ENCODE data around the gene RHOBTB1. TPM values are rescaled to one million over a fixed set of nuclear protein-coding genes. Genes with fewer than 3 reads are reported as not detected.
"Not testable (repeated sequence)": the region's sequence is repeated elsewhere in the genome, so short reads cannot be mapped to it uniquely, and the experiment has no call there.

The RHOBTB1 gene
- total RNA-seq, 4 donors from 2014 or later: 22.2 to 47.7 (median 33.5) TPM

- Histone ChIP-seq H3K36me3 (no peaks in the 10 kb centered on the region), H3K4me3 (no peak overlapping the region), H3K4me1 (peaks cover under 1 to 7% of the 10 kb centered on the region in 2 donors), H3K27ac (no peak overlapping the region), H3K27me3 (no peaks in the 10 kb centered on the region), H3K9me3 (no peaks in the 10 kb centered on the region)
- intact Hi-C loops (cut with DNase I; ENCODE audit: low total_unique reads): no loop called here
- DNase-seq (no peak), ATAC-seq (no peak)
- TF ChIP-seq, protein P1, sequence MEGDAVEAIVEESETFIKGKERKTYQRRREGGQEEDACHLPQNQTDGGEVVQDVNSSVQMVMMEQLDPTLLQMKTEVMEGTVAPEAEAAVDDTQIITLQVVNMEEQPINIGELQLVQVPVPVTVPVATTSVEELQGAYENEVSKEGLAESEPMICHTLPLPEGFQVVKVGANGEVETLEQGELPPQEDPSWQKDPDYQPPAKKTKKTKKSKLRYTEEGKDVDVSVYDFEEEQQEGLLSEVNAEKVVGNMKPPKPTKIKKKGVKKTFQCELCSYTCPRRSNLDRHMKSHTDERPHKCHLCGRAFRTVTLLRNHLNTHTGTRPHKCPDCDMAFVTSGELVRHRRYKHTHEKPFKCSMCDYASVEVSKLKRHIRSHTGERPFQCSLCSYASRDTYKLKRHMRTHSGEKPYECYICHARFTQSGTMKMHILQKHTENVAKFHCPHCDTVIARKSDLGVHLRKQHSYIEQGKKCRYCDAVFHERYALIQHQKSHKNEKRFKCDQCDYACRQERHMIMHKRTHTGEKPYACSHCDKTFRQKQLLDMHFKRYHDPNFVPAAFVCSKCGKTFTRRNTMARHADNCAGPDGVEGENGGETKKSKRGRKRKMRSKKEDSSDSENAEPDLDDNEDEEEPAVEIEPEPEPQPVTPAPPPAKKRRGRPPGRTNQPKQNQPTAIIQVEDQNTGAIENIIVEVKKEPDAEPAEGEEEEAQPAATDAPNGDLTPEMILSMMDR (IDR thresholded peaks at IDR 0.05 in 4 of 5, conservative IDR thresholded peaks at IDR 0.05 in 1 of 5): no peak
- no peak for TF ChIP-seq POLR2A (IDR thresholded peaks at IDR 0.05)
- in situ Hi-C loops (cut with MboI; ENCODE audit: low sequenced_read_pairs in 4 of 4): no loop called here
These were observed 101.3 kb downstream of the RHOBTB1 start for GRCh38 chr10:60842694-60843093.

DNA sequence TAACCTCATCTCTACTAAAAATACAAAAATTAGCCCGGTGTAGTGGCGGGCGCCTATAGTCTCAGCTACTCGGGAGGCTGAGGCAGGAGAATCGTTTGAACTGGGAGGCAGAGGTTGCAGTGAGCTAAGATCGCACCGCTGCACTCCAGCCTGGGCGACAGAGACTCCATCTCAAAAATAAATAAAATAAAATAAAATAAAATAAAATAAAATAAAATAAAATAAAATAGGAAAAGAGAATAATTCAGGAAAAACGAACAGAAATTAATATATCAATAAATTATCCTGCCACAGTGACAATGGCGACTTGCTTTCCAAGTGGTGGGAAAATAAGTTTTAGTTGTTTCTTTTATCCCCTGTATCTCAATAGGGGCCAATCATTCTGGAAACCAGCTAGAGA lies 102.8 kb downstream of the RHOBTB1 start:
- H3K4me3 ChIP-seq; H3K27me3 ChIP-seq; DNase-seq; H3K9me3 ChIP-seq; H3K36me3 ChIP-seq; ATAC-seq; H3K4me1 ChIP-seq; intact Hi-C loops (cut with DNase I; ENCODE audit: low total_unique reads); H3K27ac ChIP-seq; in situ Hi-C loops (cut with MboI; ENCODE audit: low sequenced_read_pairs in 4 of 4): not testable (repeated sequence)

GRCh38 chr10:60835049-60835448 lies 108.9 kb downstream of the RHOBTB1 start:
- no peaks in the 10 kb centered on the region for H3K27me3 ChIP-seq
- in situ Hi-C loops (cut with MboI; ENCODE audit: low sequenced_read_pairs in 4 of 4): no loop called here
- ATAC-seq (no peak), DNase-seq (no peak)
- no peak overlapping the region for H3K27ac ChIP-seq
- H3K4me1 ChIP-seq: peaks cover 7 to 9% of the 10 kb centered on the region in 2 donors
- intact Hi-C loops (cut with DNase I; ENCODE audit: low total_unique reads): no loop called here
- H3K9me3 ChIP-seq: no peaks in the 10 kb centered on the region
- no peaks in the 10 kb centered on the region for H3K36me3 ChIP-seq
- no peak overlapping the region for H3K4me3 ChIP-seq
- TF ChIP-seq, protein P1 (IDR thresholded peaks at IDR 0.05 in 4 of 5, conservative IDR thresholded peaks at IDR 0.05 in 1 of 5): no peak
- TF ChIP-seq POLR2A (IDR thresholded peaks at IDR 0.05): no peak

DNA sequence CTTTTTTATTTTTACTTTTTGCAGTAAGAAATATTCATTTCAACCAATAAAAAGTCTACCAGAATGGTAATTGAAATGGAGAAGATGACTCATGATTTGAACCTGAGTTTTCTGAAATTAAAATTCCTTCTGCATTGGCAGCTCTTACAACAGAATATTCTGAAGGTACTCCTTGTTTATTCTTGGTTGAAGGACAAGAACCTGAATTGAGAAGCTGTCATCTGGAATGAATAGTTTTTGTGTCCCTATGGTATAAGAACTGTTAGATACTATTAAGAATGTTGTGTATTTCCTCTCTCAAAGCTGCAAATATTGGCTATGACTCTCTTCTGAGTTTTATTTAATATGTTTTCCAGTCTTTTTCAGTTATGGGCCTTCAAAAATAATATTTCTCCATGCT lies 109.6 kb downstream of the RHOBTB1 start:
- no peak for DNase-seq
- TF ChIP-seq, protein P1 (IDR thresholded peaks at IDR 0.05 in 4 of 5, conservative IDR thresholded peaks at IDR 0.05 in 1 of 5): no peak
- TF ChIP-seq POLR2A (IDR thresholded peaks at IDR 0.05): no peak
- Histone ChIP-seq H3K36me3 (no peaks in the 10 kb centered on the region), H3K9me3 (no peaks in the 10 kb centered on the region), H3K4me1 (peaks cover 7 to 9% of the 10 kb centered on the region in 2 donors), H3K4me3 (no peak overlapping the region), H3K27ac (peak overlapping the region in 1 of 4 donors; percentile 4), H3K27me3 (no peaks in the 10 kb centered on the region)
- in situ Hi-C loops (cut with MboI; ENCODE audit: low sequenced_read_pairs in 4 of 4): no loop called here
- no peak for ATAC-seq
- intact Hi-C loops (cut with DNase I; ENCODE audit: low total_unique reads): no loop called here

- ATAC-seq; in situ Hi-C loops (cut with MboI; ENCODE audit: low sequenced_read_pairs in 4 of 4); H3K4me3 ChIP-seq; H3K9me3 ChIP-seq; H3K36me3 ChIP-seq; H3K27me3 ChIP-seq; DNase-seq; H3K27ac ChIP-seq; intact Hi-C loops (cut with DNase I; ENCODE audit: low total_unique reads): not testable (repeated sequence)
- H3K4me1 ChIP-seq: peaks cover 12 to 14% of the 10 kb centered on the region in 2 donors
These were observed 111.8 kb downstream of the RHOBTB1 start for GRCh38 chr10:60832136-60832535.

DNA sequence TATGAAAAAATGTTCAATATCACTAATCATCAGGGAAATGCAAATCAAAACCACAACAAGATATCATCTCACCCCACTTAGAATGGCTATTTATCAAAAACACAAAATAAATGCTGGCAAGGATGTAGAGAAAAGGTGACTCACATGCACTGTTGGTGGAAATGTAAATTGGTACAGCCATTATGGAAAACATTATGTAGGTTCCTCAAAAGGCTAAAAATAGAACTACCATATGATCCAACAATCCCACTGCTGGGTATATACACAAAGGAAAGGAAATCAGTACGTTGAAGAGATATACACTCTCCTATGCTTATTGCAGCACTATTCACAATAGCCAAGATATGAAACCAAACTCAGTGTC lies 115.5 kb downstream of the RHOBTB1 start:
- no peaks in the 10 kb centered on the region for H3K27me3 ChIP-seq
- peak overlapping the region in 2 of 4 donors; percentile 26 to 35 for H3K27ac ChIP-seq
- DNase-seq: no peak
- ATAC-seq: no peak
- H3K36me3 ChIP-seq: no peaks in the 10 kb centered on the region
- no peaks in the 10 kb centered on the region for H3K9me3 ChIP-seq
- in situ Hi-C loops (cut with MboI; ENCODE audit: low sequenced_read_pairs in 4 of 4): no loop called here
- TF ChIP-seq POLR2A (IDR thresholded peaks at IDR 0.05): no peak
- TF ChIP-seq, protein P1 (IDR thresholded peaks at IDR 0.05 in 4 of 5, conservative IDR thresholded peaks at IDR 0.05 in 1 of 5): no peak
- H3K4me3 ChIP-seq: no peak overlapping the region
- peaks cover 7% of the 10 kb centered on the region in 2 donors for H3K4me1 ChIP-seq
- intact Hi-C loops (cut with DNase I; ENCODE audit: low total_unique reads): no loop called here
